H1 (cell line): ENCODE measurements around the gene SMPX. TPM values are rescaled to one million over a fixed set of nuclear protein-coding genes. Genes with fewer than 3 reads are reported as not detected.

Experiments used
- CTCF ChIA-PET: fragments of 300-600 bp; sonication (Branson Sonifier 250); formaldehyde crosslinking; loops from one replicate; lab custom pipeline; 2021; ENCODE audit not compliant: partially characterized antibody; lab: Charles Lee
- POLR2A ChIA-PET: fragments of 300-600 bp; sonication (Branson Sonifier 250); formaldehyde crosslinking; loops from one replicate; lab custom pipeline; 2021; ENCODE audit warnings: inconsistent platforms; ENCODE audit not compliant: partially characterized antibody; lab: Charles Lee
- DNase-seq, 2 experiments: peaks; one replicate each; pipeline versions ENCODE4 v3.0.0 to v3.0.0-alpha.2; 2010 to 2022; ENCODE audit warnings: low spot score in 2 of 2, low read depth in 1 of 2, mixed read lengths in 1 of 2
- FAIRE-seq: peaks from 2 replicates; lab custom pipeline; 2011; peaks lifted over from hg19 to GRCh38; lab: Jason Lieb, UNC
- H2AFZ ChIP-seq: 2 replicates; pipeline ENCODE4 v1.8.1; 2012; ENCODE audit warnings: low read length, inconsistent platforms
- H2AK5ac ChIP-seq: 2 replicates; pipeline ENCODE4 v1.6.1; 2013; ENCODE audit warnings: low read depth, low read length
- H2BK120ac ChIP-seq: replicated peaks from 2 replicates; pipeline ENCODE3; 2013; ENCODE audit warnings: low read depth, low read length, inconsistent platforms
- H2BK12ac ChIP-seq: 2 replicates; pipeline ENCODE4 v1.6.1; 2013; ENCODE audit warnings: low read depth, low read length
- H2BK15ac ChIP-seq: 2 replicates; pipeline ENCODE4 v1.6.1; 2013; ENCODE audit warnings: low read length
- H2BK20ac ChIP-seq: 2 replicates; pipeline ENCODE4 v1.6.1; 2013; ENCODE audit warnings: low read length
- H2BK5ac ChIP-seq: 2 replicates; pipeline ENCODE4 v1.6.1; 2013; ENCODE audit warnings: low read depth, low read length
- H3K14ac ChIP-seq: 2 replicates; pipeline ENCODE4 v1.6.1; 2013; ENCODE audit warnings: inconsistent platforms; ENCODE audit not compliant: insufficient read length
- H3K18ac ChIP-seq: 2 replicates; pipeline ENCODE4 v1.6.1; 2013; ENCODE audit warnings: low read length; ENCODE audit errors: extremely low read depth
- H3K23ac ChIP-seq: 2 replicates; pipeline ENCODE4 v1.6.1; 2013; ENCODE audit warnings: inconsistent platforms; ENCODE audit not compliant: insufficient read length
- H3K23me2 ChIP-seq: 2 replicates; pipeline ENCODE4 v1.6.1; 2013; ENCODE audit warnings: low read depth, low read length
- H3K27ac ChIP-seq: 2 replicates; pipeline ENCODE4 v1.6.1; 2011; ENCODE audit warnings: low read depth, low read length, inconsistent platforms
- H3K27me3 ChIP-seq, 4 experiments: replicated peaks in 1 of 4; 1 replicate in 1 of 4; 2 replicates in 3 of 4; pipeline versions ENCODE4 v1.6.1 to v1.8.1; 2011 to 2013; ENCODE audit warnings: low read length in 3 of 4, mild to moderate bottlenecking in 3 of 4, inconsistent platforms in 2 of 4, mixed read lengths in 2 of 4, moderate library complexity in 1 of 4; ENCODE audit not compliant: control insufficient read depth in 3 of 4, insufficient read depth in 3 of 4; ENCODE audit errors: extremely low read depth in 1 of 4
- H3K36me3 ChIP-seq, 4 experiments: 2 replicates each; pipeline versions ENCODE4 v1.6.1 to v1.8.1; 2011 to 2013; ENCODE audit warnings: mild to moderate bottlenecking in 4 of 4, low read length in 3 of 4, moderate library complexity in 2 of 4, control low read depth in 1 of 4, inconsistent platforms in 1 of 4; ENCODE audit not compliant: insufficient read depth in 4 of 4, control insufficient read depth in 2 of 4
- H3K4ac ChIP-seq: replicated peaks from 2 replicates; pipeline ENCODE3; 2013; ENCODE audit warnings: low read length, low read depth, mixed read lengths, inconsistent platforms; ENCODE audit not compliant: insufficient read length
- H3K4me1 ChIP-seq, 4 experiments: replicated peaks in 1 of 4; 1 replicate in 1 of 4; 2 replicates in 3 of 4; pipeline versions ENCODE4 v1.6.1 to v1.8.1; 2011 to 2013; ENCODE audit warnings: low read length in 3 of 4, inconsistent platforms in 2 of 4, mixed read lengths in 1 of 4; ENCODE audit not compliant: insufficient read depth in 4 of 4, control insufficient read depth in 3 of 4
- H3K4me2 ChIP-seq, 2 experiments: 2 replicates each; pipeline versions ENCODE4 v1.6.1 to v1.8.1; 2011 to 2013; ENCODE audit warnings: low read depth in 2 of 2, low read length in 2 of 2, control low read depth in 1 of 2, inconsistent platforms in 1 of 2, mild to moderate bottlenecking in 1 of 2; ENCODE audit not compliant: insufficient read depth in 1 of 2
- H3K4me3 ChIP-seq, 4 experiments: fragments of 200-600, 300-600 bp in 1 of 4; sonication (generic), shearing (Covaris generic), sonication (Bioruptor Twin) in 1 of 4; 2 replicates each; pipeline versions ENCODE4 v1.5.1 to v1.8.1; 2011 to 2016; ENCODE audit warnings: low read length in 4 of 4, low read depth in 3 of 4, control low read depth in 2 of 4, inconsistent platforms in 2 of 4, mild to moderate bottlenecking in 2 of 4, mixed read lengths in 1 of 4, moderate library complexity in 1 of 4; ENCODE audit not compliant: insufficient read depth in 2 of 4; ENCODE audit errors: extremely low read depth in 1 of 4
- H3K56ac ChIP-seq: replicated peaks from 2 replicates; pipeline ENCODE3; 2013; ENCODE audit warnings: low read depth, mild to moderate bottlenecking, mixed read lengths, low read length, inconsistent platforms; ENCODE audit not compliant: insufficient read length
- H3K79me1 ChIP-seq: 2 replicates; pipeline ENCODE4 v1.6.1; 2013; ENCODE audit warnings: low read depth, low read length, control low read depth
- H3K79me2 ChIP-seq, 2 experiments: 2 replicates each; pipeline versions ENCODE4 v1.6.1 to v1.8.1; 2012 to 2013; ENCODE audit warnings: low read length in 2 of 2, mild to moderate bottlenecking in 2 of 2, inconsistent platforms in 1 of 2; ENCODE audit not compliant: insufficient read depth in 2 of 2, control insufficient read depth in 1 of 2
- H3K9ac ChIP-seq, 4 experiments: replicated peaks in 1 of 4; 1 replicate in 1 of 4; 2 replicates in 3 of 4; pipeline versions ENCODE4 v1.6.1 to v1.8.1; 2011 to 2013; ENCODE audit warnings: low read depth in 3 of 4, low read length in 3 of 4, control low read depth in 2 of 4, mild to moderate bottlenecking in 2 of 4, moderate library complexity in 2 of 4, inconsistent platforms in 1 of 4; ENCODE audit errors: extremely low read depth in 1 of 4
- H3K9me3 ChIP-seq, 2 experiments: 2 replicates each; pipeline versions ENCODE4 v1.6.1 to v1.8.1; 2012 to 2013; ENCODE audit warnings: mild to moderate bottlenecking in 2 of 2, moderate library complexity in 2 of 2, control low read depth in 1 of 2, inconsistent platforms in 1 of 2, low read depth in 1 of 2, low read length in 1 of 2, mixed read lengths in 1 of 2; ENCODE audit not compliant: insufficient read depth in 2 of 2
- H4K20me1 ChIP-seq, 2 experiments: replicated peaks in 1 of 2; 2 replicates each; pipeline versions ENCODE3 to v1.8.1; 2011 to 2013; ENCODE audit warnings: inconsistent platforms in 2 of 2, low read length in 2 of 2, mild to moderate bottlenecking in 1 of 2; ENCODE audit not compliant: insufficient read depth in 2 of 2, control insufficient read depth in 1 of 2
- H4K5ac ChIP-seq: 2 replicates; pipeline ENCODE4 v1.6.1; 2013; ENCODE audit warnings: low read length, low read depth, mixed read lengths, inconsistent platforms; ENCODE audit not compliant: insufficient read length
- H4K8ac ChIP-seq: 2 replicates; pipeline ENCODE4 v1.8.0; 2013; ENCODE audit warnings: mild to moderate bottlenecking, moderate library complexity, low read length, inconsistent platforms; ENCODE audit not compliant: insufficient read depth; ENCODE audit errors: extremely low read depth
- H4K91ac ChIP-seq: replicated peaks from 2 replicates; pipeline ENCODE3; 2013; ENCODE audit warnings: low read length, mixed read lengths, inconsistent platforms; ENCODE audit not compliant: insufficient read length
- POLR2AphosphoS5 ChIP-seq: IDR thresholded peaks from 2 replicates; pipeline ENCODE4 v1.6.1; 2011; ENCODE audit warnings: low read depth, low read length
- USF2 ChIP-seq: IDR thresholded peaks from 2 replicates; pipeline ENCODE4 v1.6.1; 2011; ENCODE audit warnings: low read length, improper control_type of control experiment
- WGBS, 2 experiments: shearing (Covaris generic) in 1 of 2; methylation state at CpG; one replicate each; pipeline versions ENCODE4 v1.1.6 to v1.1.7; 2013 to 2015; ENCODE audit warnings: low lambda C conversion rate in 2 of 2, mixed read lengths in 2 of 2, inconsistent platforms in 1 of 2, low coverage in 1 of 2, missing lambda C conversion rate in 1 of 2; ENCODE audit not compliant: insufficient replicate concordance in 2 of 2, insufficient coverage in 1 of 2, insufficient read length in 1 of 2; ENCODE audit errors: extremely low coverage in 1 of 2, missing lambda C conversion rate in 1 of 2; 5-methylcytosine and 5-hydroxymethylcytosine counted together
- polyA plus RNA-seq, 7 experiments: library from polyadenylated mRNA; depleted of rRNA in 3 of 7; stranded (reverse) in 5 of 7; unstranded in 2 of 7; fragments of >200 nt in 5 of 7; fragments of 200-250 nt in 2 of 7; gene quantifications; 1 replicate in 5 of 7; 2 replicates in 1 of 7; 4 replicates in 1 of 7; pipeline versions ENCODE4 v1.2.1 to v1.2.3, GENCODE V29; 2011 to 2013; ENCODE audit warnings: missing spikeins in 2 of 7, mixed read lengths in 2 of 7
- total RNA-seq: library from RNA; stranded (reverse); fragmentation: NEBNext Ultra II Directional; extraction: Animal tissue kit (Norgen Biotek cat#: 25700); gene quantifications from 2 replicates; pipeline ENCODE4 v1.2.1, GENCODE V29; 2021

SMPX gene
- total and polyA plus RNA-seq, 2 of the 8 experiments (the other 6 are each of a cell fraction or from before 2014, with no cell fraction given) = not detected

GRCh38 chrX:21725916-21726315 lies 32.0 kb downstream of the SMPX start:
- no peaks in the 10 kb centered on the region for H3K79me2 ChIP-seq
- no peaks in the 10 kb centered on the region for H4K20me1 ChIP-seq
- no peak overlapping the region for H3K18ac ChIP-seq
- H3K23me2 ChIP-seq = no peaks in the 10 kb centered on the region
- H3K56ac ChIP-seq = no peak overlapping the region
- no peaks in the 10 kb centered on the region for H3K36me3 ChIP-seq
- H3K27ac ChIP-seq = no peak overlapping the region
- no peak for FAIRE-seq
- H2AK5ac ChIP-seq = no peak overlapping the region; the same call in 1 of the 2 replicates
- no peak overlapping the region for H2BK120ac ChIP-seq
- H3K9ac ChIP-seq = no peak overlapping the region
- no peak overlapping the region for H3K4me3 ChIP-seq
- no peak overlapping the region for H3K23ac ChIP-seq
- POLR2A ChIA-PET = interaction anchor here (0.7 kb wide), 1 partner anchor 10 kb away, joined by 3 read pairs; no protein-coding TSS in a partner anchor
- no peak overlapping the region for H4K5ac ChIP-seq
- no peak overlapping the region for H2BK12ac ChIP-seq
- no peak overlapping the region for H3K4ac ChIP-seq
- no peak overlapping the region for H2BK15ac ChIP-seq
- no peak overlapping the region for H2BK5ac ChIP-seq
- no peaks in the 10 kb centered on the region for H3K4me1 ChIP-seq
- no peak overlapping the region for H4K8ac ChIP-seq
- 87% methylated on average over 6 of the region's 6 CpGs; no CpG with 5 or more reads in 1 of the 2 experiments for WGBS, 2 experiments
- H3K4me2 ChIP-seq = no peak overlapping the region
- CTCF ChIA-PET = interaction anchor here (0.6 to 2.2 kb wide), 12 partner anchors 8 to 1227 kb away, joined by 3 to 37 read pairs (median 4); no protein-coding TSS in a partner anchor
- H3K79me1 ChIP-seq = no peaks in the 10 kb centered on the region
- no peaks in the 10 kb centered on the region for H3K27me3 ChIP-seq
- no peak for DNase-seq
- no peak overlapping the region for H4K91ac ChIP-seq
- H2AFZ ChIP-seq = no peak overlapping the region
- H2BK20ac ChIP-seq = no peak overlapping the region
- no peak overlapping the region for H3K14ac ChIP-seq
- H3K9me3 ChIP-seq = no peaks in the 10 kb centered on the region
- no peak for TF ChIP-seq USF2
- no peak for TF ChIP-seq POLR2AphosphoS5
